Karpas-422 (cell line): ENCODE data around the gene AKTIP. TPM values are rescaled to one million over a fixed set of nuclear protein-coding genes. Genes with fewer than 3 reads are reported as not detected.

Source experiments
- DNase-seq: peaks from one replicate; pipeline ENCODE4 v3.0.0-alpha.2; 2015
- H2AFZ ChIP-seq: fragments of 200-600 bp; sonication (generic); 2 replicates; pipeline ENCODE4 v1.6.1; 2014; ENCODE audit warnings: antibody characterized with exemption, low read length, mixed read lengths
- H3K27ac ChIP-seq: fragments of 200-600 bp; sonication (generic); 2 replicates; pipeline ENCODE4 v1.5.1; 2014; ENCODE audit warnings: mild to moderate bottlenecking, low read length, moderate library complexity
- H3K27me3 ChIP-seq: fragments of 200-600 bp; sonication (generic); 2 replicates; pipeline ENCODE4 v1.6.1; 2014; ENCODE audit warnings: low read length, mixed read lengths
- H3K36me3 ChIP-seq: fragments of 200-600 bp; sonication (generic); 2 replicates; pipeline ENCODE4 v1.6.1; 2014; ENCODE audit warnings: low read length, mixed read lengths; ENCODE audit not compliant: insufficient read depth
- H3K4me1 ChIP-seq: fragments of 200-600 bp; sonication (generic); 2 replicates; pipeline ENCODE4 v1.6.1; 2014; ENCODE audit warnings: mild to moderate bottlenecking, low read length, mixed read lengths
- H3K4me2 ChIP-seq: fragments of 200-600 bp; sonication (generic); 2 replicates; pipeline ENCODE4 v1.6.1; 2014; ENCODE audit warnings: low read length, low read depth, mild to moderate bottlenecking; ENCODE audit not compliant: poor library complexity, severe bottlenecking
- H3K4me3 ChIP-seq: fragments of 200-600 bp; sonication (generic); 2 replicates; pipeline ENCODE4 v1.5.1; 2014; ENCODE audit warnings: mild to moderate bottlenecking, antibody characterized with exemption, low read length, mixed read lengths
- H3K79me2 ChIP-seq: fragments of 200-600 bp; sonication (generic); 2 replicates; pipeline ENCODE4 v1.6.1; 2014; ENCODE audit warnings: mild to moderate bottlenecking, low read length, mixed read lengths
- H3K9ac ChIP-seq: fragments of 200-600 bp; sonication (generic); 2 replicates; pipeline ENCODE4 v1.6.0; 2014; ENCODE audit warnings: low read length
- H3K9me2 ChIP-seq: fragments of 200-600 bp; sonication (generic), shearing (Covaris generic); replicated peaks from 2 replicates; pipeline ENCODE4 v1.6.0; 2014; ENCODE audit warnings: mild to moderate bottlenecking, low read length, moderate library complexity; ENCODE audit not compliant: insufficient read depth
- H3K9me3 ChIP-seq: fragments of 300-700, 200-600 bp; sonication (generic); 2 replicates; pipeline ENCODE4 v1.6.1; 2014; ENCODE audit warnings: low read length, mixed read lengths
- H4K20me1 ChIP-seq: fragments of 200-600 bp; sonication (generic); 2 replicates; pipeline ENCODE4 v1.6.1; 2014; ENCODE audit warnings: mild to moderate bottlenecking, antibody characterized with exemption, low read length, low read depth; ENCODE audit not compliant: insufficient read depth
- total RNA-seq: library from RNA; depleted of rRNA; stranded (reverse); fragments of >200 nt; shearing (Covaris generic); gene quantifications from 2 replicates; pipeline ENCODE4 v1.2.3, GENCODE V29; 2014; ENCODE audit warnings: low replicate concordance

Gene AKTIP
- total RNA-seq, 1 experiment from 2014 or later: 9.0 TPM

GRCh38 chr16:53486230-53486629 is 16.8 kb downstream of the AKTIP start:
- H3K36me3 ChIP-seq: peaks cover 50% of the 10 kb centered on the region
- H2AFZ ChIP-seq: no peak overlapping the region
- H3K27me3 ChIP-seq: no peaks in the 10 kb centered on the region
- H3K4me1 ChIP-seq: no peaks in the 10 kb centered on the region
- no peak overlapping the region for H3K4me2 ChIP-seq
- no peaks in the 10 kb centered on the region for H3K9me3 ChIP-seq
- H3K4me3 ChIP-seq: no peak overlapping the region
- no peaks in the 10 kb centered on the region for H3K9me2 ChIP-seq
- no peak overlapping the region for H3K9ac ChIP-seq
- H4K20me1 ChIP-seq: no peaks in the 10 kb centered on the region
- no peaks in the 10 kb centered on the region for H3K79me2 ChIP-seq
- no peak overlapping the region for H3K27ac ChIP-seq
- DNase-seq: no peak

GRCh38 chr16:53484542-53484941 is 18.5 kb downstream of the AKTIP start:
- Histone ChIP-seq H4K20me1 (no peaks in the 10 kb centered on the region), H3K4me1 (no peaks in the 10 kb centered on the region), H3K27me3 (no peaks in the 10 kb centered on the region), H3K27ac (no peak overlapping the region), H3K36me3 (peaks cover 58% of the 10 kb centered on the region), H3K9ac (no peak overlapping the region), H3K4me2 (no peak overlapping the region), H3K79me2 (no peaks in the 10 kb centered on the region), H2AFZ (no peak overlapping the region), H3K9me2 (no peaks in the 10 kb centered on the region), H3K4me3 (no peak overlapping the region), H3K9me3 (no peaks in the 10 kb centered on the region)
- no peak for DNase-seq

DNA sequence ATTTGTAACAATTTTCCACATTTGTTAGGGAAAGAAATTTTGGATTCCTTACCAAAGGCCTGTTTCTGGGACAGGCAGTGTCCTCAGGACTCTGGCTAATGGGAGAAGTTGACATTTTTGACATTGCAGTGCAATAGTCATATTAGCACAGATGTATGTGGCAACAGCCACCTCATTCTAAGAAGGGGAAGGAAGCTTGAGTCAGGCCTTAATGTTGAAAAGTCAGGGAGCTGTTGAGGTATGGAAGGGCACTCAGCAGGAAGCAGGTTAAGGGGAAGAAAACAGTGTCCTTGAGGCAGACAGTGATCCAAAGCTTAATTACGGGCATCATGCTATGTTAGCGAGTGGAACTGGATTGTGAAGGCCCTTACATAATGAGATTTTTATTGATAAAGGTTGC is 20.9 kb downstream of the AKTIP start:
- Histone ChIP-seq H3K79me2 (no peaks in the 10 kb centered on the region), H2AFZ (no peak overlapping the region), H3K9ac (no peak overlapping the region), H3K9me2 (no peaks in the 10 kb centered on the region), H3K27me3 (no peaks in the 10 kb centered on the region), H4K20me1 (no peaks in the 10 kb centered on the region), H3K4me3 (no peak overlapping the region), H3K4me1 (no peaks in the 10 kb centered on the region), H3K4me2 (no peak overlapping the region), H3K36me3 (peaks cover 79% of the 10 kb centered on the region), H3K9me3 (no peaks in the 10 kb centered on the region), H3K27ac (no peak overlapping the region)
- no peak for DNase-seq

GRCh38 chr16:53480394-53480793 is 22.6 kb downstream of the AKTIP start:
- Histone ChIP-seq H3K9ac (no peak overlapping the region), H3K4me3 (no peak overlapping the region), H2AFZ (no peak overlapping the region), H3K27ac (no peak overlapping the region), H3K9me3 (no peaks in the 10 kb centered on the region), H3K36me3 (peaks cover 79% of the 10 kb centered on the region), H3K4me1 (no peaks in the 10 kb centered on the region), H3K4me2 (no peak overlapping the region), H4K20me1 (no peaks in the 10 kb centered on the region), H3K79me2 (0 out of 2 replicates have a peak, but pooled peaks cover 4% of the 10 kb centered on the region), H3K9me2 (no peaks in the 10 kb centered on the region), H3K27me3 (no peaks in the 10 kb centered on the region)
- DNase-seq: no peak

DNA sequence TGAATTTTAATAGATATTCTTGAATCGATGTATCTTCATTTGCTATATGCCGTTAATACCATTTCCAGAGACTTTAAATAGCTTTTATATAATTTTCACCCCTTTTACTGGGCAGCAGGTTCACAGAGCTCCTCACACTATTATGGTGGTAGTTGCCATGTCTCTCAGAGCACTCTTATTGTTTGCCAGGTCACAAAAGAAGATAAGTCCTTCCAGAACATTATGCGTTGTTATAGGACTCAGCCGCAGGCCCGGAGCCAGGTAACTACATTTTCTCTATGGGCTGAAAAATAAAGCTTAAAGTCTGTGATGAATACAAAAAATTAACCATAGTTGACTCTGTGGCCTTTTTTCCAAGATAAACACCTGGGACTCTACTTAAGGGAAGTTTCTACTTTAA is 24.0 kb downstream of the AKTIP start:
- no peaks in the 10 kb centered on the region for H3K27me3 ChIP-seq
- H3K27ac ChIP-seq: no peak overlapping the region
- H3K9me3 ChIP-seq: no peaks in the 10 kb centered on the region
- H2AFZ ChIP-seq: no peak overlapping the region
- no peak overlapping the region for H3K4me2 ChIP-seq
- peaks cover 79% of the 10 kb centered on the region for H3K36me3 ChIP-seq
- no peak for DNase-seq
- H3K4me1 ChIP-seq: no peaks in the 10 kb centered on the region
- no peaks in the 10 kb centered on the region for H3K9me2 ChIP-seq
- H3K79me2 ChIP-seq: 0 out of 2 replicates have a peak, but pooled peaks cover 7% of the 10 kb centered on the region
- H4K20me1 ChIP-seq: no peaks in the 10 kb centered on the region
- H3K4me3 ChIP-seq: no peak overlapping the region
- no peak overlapping the region for H3K9ac ChIP-seq

- Histone ChIP-seq H3K79me2 (0 out of 2 replicates have a peak, but pooled peaks cover 12% of the 10 kb centered on the region), H3K4me3 (no peak overlapping the region)
Measured at GRCh38 chr16:53476867-53477266, 26.1 kb downstream of the AKTIP start.

DNA sequence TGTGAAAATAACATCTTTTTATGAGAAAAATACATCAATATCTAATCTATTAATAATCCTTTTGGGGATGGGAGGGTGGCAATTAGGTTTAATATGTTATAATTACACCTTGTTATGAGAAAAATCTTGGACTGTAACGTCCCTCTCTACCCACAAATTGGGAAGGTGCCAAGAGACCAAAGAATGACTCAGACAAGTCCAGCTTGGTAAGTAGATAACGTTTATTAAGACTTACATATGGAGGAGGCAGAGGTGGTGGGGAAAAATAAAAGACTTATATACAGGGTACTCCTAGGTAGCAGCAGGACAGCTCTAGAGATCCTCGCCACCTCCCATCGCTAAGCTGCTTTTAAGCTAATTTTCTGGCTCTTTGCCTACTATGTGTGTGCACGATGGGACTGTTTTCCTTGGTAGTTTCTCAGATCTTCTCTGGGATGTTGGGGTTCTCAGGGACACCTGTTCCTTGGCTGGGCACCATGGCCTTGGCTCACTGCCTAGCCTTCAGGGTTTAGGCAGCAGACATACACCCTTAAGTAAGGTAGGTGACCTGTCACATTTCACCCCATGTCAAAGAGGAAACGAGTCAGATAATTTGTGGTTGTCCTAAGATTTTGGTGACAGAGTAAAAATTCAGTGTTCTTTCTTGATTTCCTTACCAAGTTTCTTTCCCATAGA is 37.3 kb downstream of the AKTIP start:
- no peak overlapping the region for H3K4me2 ChIP-seq

More at GRCh38 chr16:53476867-53477266, 26.1 kb downstream of the AKTIP start:
- Histone ChIP-seq H3K9me3 (peaks cover 5% of the 10 kb centered on the region; the same call in 1 of the 2 replicates), H3K27ac (no peak overlapping the region), H3K27me3 (no peaks in the 10 kb centered on the region), H3K36me3 (peaks cover 85% of the 10 kb centered on the region), H3K4me2 (no peak overlapping the region), H4K20me1 (no peaks in the 10 kb centered on the region), H3K4me1 (no peaks in the 10 kb centered on the region), H3K9me2 (no peaks in the 10 kb centered on the region), H2AFZ (no peak overlapping the region), H3K9ac (no peak overlapping the region)
- no peak for DNase-seq

DNA sequence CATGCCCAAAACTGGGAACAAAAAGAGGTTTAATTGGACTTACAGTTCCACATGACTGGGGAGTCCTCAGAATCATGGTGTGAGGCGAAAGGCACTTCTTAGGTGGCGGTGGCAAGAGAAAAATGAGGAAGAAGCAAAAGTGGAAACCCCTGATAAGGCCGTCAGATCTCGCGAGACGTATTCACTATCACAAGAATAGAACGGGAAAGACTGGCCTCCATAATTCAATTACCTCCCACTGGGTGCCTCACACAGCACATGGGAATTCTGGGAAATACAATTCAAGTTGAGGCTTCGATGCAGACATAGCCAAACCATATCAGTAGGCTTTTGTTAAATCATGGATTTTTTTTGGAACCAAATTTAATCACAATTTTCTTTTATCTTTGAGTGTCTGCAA is 44.4 kb downstream of the AKTIP start:
- DNase-seq: no peak
- H3K4me2 ChIP-seq: no peak overlapping the region
- H3K9me3 ChIP-seq: no peaks in the 10 kb centered on the region
- no peaks in the 10 kb centered on the region for H3K9me2 ChIP-seq
- H4K20me1 ChIP-seq: no peaks in the 10 kb centered on the region
- H3K79me2 ChIP-seq: no peaks in the 10 kb centered on the region
- H3K27me3 ChIP-seq: no peaks in the 10 kb centered on the region
- H3K4me3 ChIP-seq: no peak overlapping the region
- peaks cover 47% of the 10 kb centered on the region for H3K36me3 ChIP-seq
- no peak overlapping the region for H3K27ac ChIP-seq
- no peaks in the 10 kb centered on the region; the same call in 1 of the 2 replicates for H3K4me1 ChIP-seq
- no peak overlapping the region for H2AFZ ChIP-seq
- no peak overlapping the region for H3K9ac ChIP-seq

More for the DNA sequence above, 37.3 kb downstream of the AKTIP start:
- no peak overlapping the region for H3K27ac ChIP-seq
- H3K4me3 ChIP-seq: no peak overlapping the region
- H3K36me3 ChIP-seq: peaks cover 52% of the 10 kb centered on the region; the same call in 1 of the 2 replicates
- H3K79me2 ChIP-seq: no peaks in the 10 kb centered on the region
- no peak overlapping the region for H3K9ac ChIP-seq
- DNase-seq: no peak
- no peaks in the 10 kb centered on the region for H3K9me2 ChIP-seq
- H3K27me3 ChIP-seq: no peaks in the 10 kb centered on the region
- no peaks in the 10 kb centered on the region for H4K20me1 ChIP-seq
- H3K4me1 ChIP-seq: no peaks in the 10 kb centered on the region
- no peaks in the 10 kb centered on the region for H3K9me3 ChIP-seq
- H2AFZ ChIP-seq: no peak overlapping the region
